Kidney (tissue), 14 donors: Measurements from ENCODE around the gene SYT9. TPM values are rescaled to one million over a fixed set of nuclear protein-coding genes. Genes with fewer than 3 reads are reported as not detected.
"Not testable (repeated sequence)": the region's sequence is repeated elsewhere in the genome, so short reads cannot be mapped to it uniquely, and the experiment has no call there.

Experiments used
- DNase-seq, 5 donors: peaks; one replicate each; pipeline ENCODE4 v3.0.0-alpha.2; 2013 to 2020
- FAIRE-seq: peaks from 2 replicates; lab custom pipeline; 2012; peaks lifted over from hg19 to GRCh38; lab: Jason Lieb, UNC
- H3K27ac ChIP-seq, 2 donors: one replicate each; pipeline ENCODE4 v1.7.0; 2013; ENCODE audit warnings: low read depth in 2 of 2, low read length in 2 of 2, inconsistent platforms in 1 of 2
- H3K27me3 ChIP-seq: one replicate; pipeline ENCODE4 v1.7.1; 2013; ENCODE audit warnings: low read length, inconsistent platforms; ENCODE audit not compliant: control insufficient read depth, insufficient read depth
- H3K36me3 ChIP-seq, 3 donors: one replicate each; pipeline versions ENCODE4 v1.7.0 to v1.7.1; 2013; ENCODE audit warnings: low read length in 3 of 3, control low read depth in 1 of 3, inconsistent platforms in 1 of 3; ENCODE audit not compliant: insufficient read depth in 3 of 3, control insufficient read depth in 2 of 3
- H3K4me1 ChIP-seq, 3 donors: one replicate each; pipeline versions ENCODE4 v1.7.0 to v1.7.1; 2013; ENCODE audit warnings: low read length in 3 of 3, inconsistent platforms in 1 of 3, low read depth in 1 of 3; ENCODE audit not compliant: control insufficient read depth in 2 of 3, insufficient read depth in 2 of 3
- H3K4me3 ChIP-seq, 3 donors: one replicate each; pipeline versions ENCODE4 v1.7.0 to v1.8.1; 2013; ENCODE audit warnings: low read length in 3 of 3, control low read depth in 1 of 3, inconsistent platforms in 1 of 3
- H3K9ac ChIP-seq, 3 donors: one replicate each; pipeline versions ENCODE4 v1.7.0 to v1.7.1; 2013; ENCODE audit warnings: low read length in 3 of 3, control low read depth in 1 of 3, inconsistent platforms in 1 of 3
- H3K9me3 ChIP-seq, 3 donors: one replicate each; pipeline versions ENCODE4 v1.7.0 to v1.7.1; 2013; ENCODE audit warnings: low read length in 3 of 3, control low read depth in 1 of 3, inconsistent platforms in 1 of 3; ENCODE audit not compliant: control insufficient read depth in 2 of 3, insufficient read depth in 1 of 3
- CTCF ChIP-seq: IDR thresholded peaks from 3 replicates; pipeline ENCODE4 v1.5.1; 2012; ENCODE audit warnings: mild to moderate bottlenecking, moderate library complexity, borderline replicate concordance; ENCODE audit not compliant: insufficient read depth; ENCODE audit errors: extremely low read depth
- intact Hi-C: fragments of 100-400 bp; cut with DNase I; formaldehyde crosslinking; loops from one replicate; pipeline ENCODE4 v1.11.1; 2022
- microRNA-seq: library from miRNA; unstranded; fragments of <30 nt; microRNA quantifications from one replicate; pipeline ENCODE4 v1.2.0, GENCODE V29; 2020
- polyA plus RNA-seq: library from polyadenylated mRNA; stranded (reverse); fragments of 350-450 nt; fragmentation: Illumina TruSeq; extraction: RNeasy Lipid Tissue Mini Kit (QIAGEN cat#74804); gene quantifications from one replicate; pipeline ENCODE4 v1.2.3, GENCODE V29; 2014; ENCODE audit warnings: low read depth, low replicate concordance; ENCODE audit not compliant: insufficient read depth
- total RNA-seq: library from RNA; stranded (reverse); fragmentation: NEBNext Ultra II Directional; extraction: Animal tissue kit (Norgen Biotek cat#: 25700); gene quantifications from one replicate; pipeline ENCODE4 v1.2.1, GENCODE V29; 2021
- donor health status: control.
- donor health status: control.
- donor health status: control.
- donor health status: control.
- donor health status: control.
- donor health status: DM: yes; HTN: yes; CAD: no.
- donor health status: Normal renal cell carcinoma (clear cell type).

The SYT9 gene
- total and polyA plus RNA-seq, 2 donors from 2014 or later = 1.5 to 2.7 TPM

- no peak for TF ChIP-seq CTCF
- Histone ChIP-seq H3K4me1 (peaks cover 0 to 35% (median 18%) of the 10 kb centered on the region in 3 donors), H3K27ac (peak overlapping the region; percentile 87 to 89), H3K4me3 (peak overlapping the region; percentile 58 to 88 (median 66)), H3K27me3 (no peaks in the 10 kb centered on the region), H3K9me3 (no peaks in the 10 kb centered on the region), H3K36me3 (no peaks in the 10 kb centered on the region), H3K9ac (peak overlapping the region; percentile 10 to 86 (median 74))
- DNase-seq = peak in 2 of 5 donors; percentile 35 to 36
- intact Hi-C loops = no loop called here
- no peak for FAIRE-seq
Measured at GRCh38 chr11:7514099-7514591, 262.4 kb downstream of the SYT9 start.

GRCh38 chr11:7515447-7515886, 263.8 kb downstream of the SYT9 start:
- Histone ChIP-seq H3K4me1 (peaks cover 0 to 35% (median 18%) of the 10 kb centered on the region in 3 donors), H3K27me3 (no peaks in the 10 kb centered on the region), H3K36me3 (no peaks in the 10 kb centered on the region), H3K4me3 (no peak overlapping the region), H3K27ac (no peak overlapping the region), H3K9me3 (no peaks in the 10 kb centered on the region), H3K9ac (no peak overlapping the region)
- no peak for FAIRE-seq
- DNase-seq = no peak
- intact Hi-C loops = no loop called here
- TF ChIP-seq CTCF = no peak

- Histone ChIP-seq H3K4me3 (no peak overlapping the region), H3K9ac (no peak overlapping the region), H3K4me1 (peaks cover 0 to 27% (median 13%) of the 10 kb centered on the region in 3 donors), H3K36me3 (no peaks in the 10 kb centered on the region), H3K9me3 (no peaks in the 10 kb centered on the region), H3K27ac (no peak overlapping the region), H3K27me3 (no peaks in the 10 kb centered on the region)
- DNase-seq (no peak), FAIRE-seq (no peak)
- TF ChIP-seq CTCF = no peak
- intact Hi-C loops = no loop called here
Measured at GRCh38 chr11:7516475-7516874, 264.8 kb downstream of the SYT9 start.

- H3K36me3 ChIP-seq, FAIRE-seq, H3K9me3 ChIP-seq, H3K9ac ChIP-seq, intact Hi-C loops, H3K4me3 ChIP-seq, DNase-seq, H3K27me3 ChIP-seq, H3K27ac ChIP-seq: not testable (repeated sequence)
- H3K4me1 ChIP-seq = peaks cover 0 to 14% (median 5%) of the 10 kb centered on the region in 3 donors
Measured at GRCh38 chr11:7517743-7518142, 266.0 kb downstream of the SYT9 start.

Small RNA genes within 50 kb of the gene (microRNA-seq; reads per million reads assigned to microRNA genes)
- not detected for gene MIR302E

Other genes starting within 250 kb of the SYT9 start
- 5.9 TPM for gene ZNF214, start 231.6 kb upstream of the SYT9 start, total RNA-seq
- 3.2 TPM for gene ZNF214, start 231.6 kb upstream of the SYT9 start, polyA plus RNA-seq
- 0.47 TPM for gene NLRP14, start 231.4 kb upstream of the SYT9 start, total RNA-seq
- gene NLRP14, start 231.4 kb upstream of the SYT9 start, polyA plus RNA-seq = 0.28 TPM
- 0.13 TPM for gene RBMXL2, start 162.9 kb upstream of the SYT9 start, total RNA-seq
- gene RBMXL2, start 162.9 kb upstream of the SYT9 start, polyA plus RNA-seq = not detected
- 7.6 TPM for gene OLFML1, start 233.6 kb downstream of the SYT9 start, total RNA-seq
- gene OLFML1, start 233.6 kb downstream of the SYT9 start, polyA plus RNA-seq = 8.3 TPM